OCI-LY7 (cell line): ENCODE results near the gene MRPS12. TPM values are rescaled to one million over a fixed set of nuclear protein-coding genes. Genes with fewer than 3 reads are reported as not detected.

Experiments used
- BruUV-seq: library from RNA; stranded (reverse); fragments of 400-500 nt; replicated peaks from 2 replicates; lab custom pipeline; 2021; lab: Mats Ljungman, UMichigan
- CTCF ChIA-PET: fragments of 300-600 bp; sonication (Branson Sonifier 250); formaldehyde crosslinking; loops from one replicate; lab custom pipeline; 2022; ENCODE audit warnings: antibody characterized with exemption; ENCODE audit not compliant: unreplicated experiment; lab: Charles Lee
- POLR2A ChIA-PET: fragments of 300-600 bp; sonication (Branson Sonifier 250); formaldehyde crosslinking; loops from one replicate; lab custom pipeline; 2022; ENCODE audit warnings: antibody characterized with exemption; lab: Charles Lee
- DNase-seq: peaks from one replicate; pipeline ENCODE4 v3.0.0-alpha.2; 2015; ENCODE audit warnings: low spot score
- H2AFZ ChIP-seq: fragments of 200-600 bp; sonication (generic), shearing (Covaris generic); 2 replicates; pipeline ENCODE4 v1.6.1; 2014; ENCODE audit warnings: mild to moderate bottlenecking, antibody characterized with exemption, low read length, moderate library complexity
- H3K27ac ChIP-seq: fragments of 200-600 bp; sonication (generic); 2 replicates; pipeline ENCODE4 v1.5.1; 2014; ENCODE audit warnings: mixed run types, low read depth, mild to moderate bottlenecking, moderate library complexity, low read length, inconsistent platforms; ENCODE audit not compliant: poor library complexity, severe bottlenecking
- H3K36me3 ChIP-seq: fragments of 200-600 bp; sonication (generic); 2 replicates; pipeline ENCODE4 v1.6.1; 2014; ENCODE audit warnings: mild to moderate bottlenecking, antibody characterized with exemption, low read length, moderate library complexity, mixed read lengths; ENCODE audit not compliant: insufficient read depth
- H3K4me1 ChIP-seq: fragments of 200-600 bp; sonication (generic); 2 replicates; pipeline ENCODE4 v1.5.1; 2014; ENCODE audit warnings: mild to moderate bottlenecking, low read length; ENCODE audit not compliant: insufficient read depth, poor library complexity, severe bottlenecking
- H3K4me2 ChIP-seq: fragments of 200-600 bp; sonication (generic); 2 replicates; pipeline ENCODE4 v1.6.1; 2014; ENCODE audit warnings: mild to moderate bottlenecking, low read length
- H3K4me3 ChIP-seq: fragments of 200-600 bp; sonication (generic); 2 replicates; pipeline ENCODE4 v1.5.1; 2014; ENCODE audit warnings: mild to moderate bottlenecking, low read depth, low read length; ENCODE audit not compliant: poor library complexity, severe bottlenecking
- H3K79me2 ChIP-seq: fragments of 200-600 bp; sonication (generic); 2 replicates; pipeline ENCODE4 v1.6.1; 2016; ENCODE audit warnings: low read depth, mild to moderate bottlenecking, low read length, moderate library complexity, mixed read lengths; ENCODE audit not compliant: insufficient read depth
- H3K9me2 ChIP-seq: fragments of 200-600 bp; sonication (generic); 2 replicates; pipeline ENCODE4 v1.6.1; 2016; ENCODE audit warnings: mild to moderate bottlenecking, low read length, mixed read lengths; ENCODE audit not compliant: insufficient read depth
- H3K9me3 ChIP-seq: fragments of 200-600 bp; sonication (generic); 2 replicates; pipeline ENCODE4 v1.6.1; 2014; ENCODE audit warnings: mild to moderate bottlenecking, mixed run types, low read length, mixed read lengths
- H4K20me1 ChIP-seq: fragments of 200-600 bp; sonication (generic); 2 replicates; pipeline ENCODE4 v1.6.1; 2014; ENCODE audit warnings: mild to moderate bottlenecking, antibody characterized with exemption, low read length, moderate library complexity, mixed read lengths; ENCODE audit not compliant: insufficient read depth
- EZH2phosphoT487 ChIP-seq: fragments of 200-600 bp; sonication (generic); IDR thresholded peaks from 2 replicates; pipeline ENCODE4 v1.6.1; 2018; ENCODE audit warnings: low read depth, borderline replicate concordance, mild to moderate bottlenecking, mixed run types, antibody characterized with exemption, low read length, moderate library complexity, mixed read lengths
- intact Hi-C: fragments of 100-400 bp; cut with micrococcal nuclease; formaldehyde crosslinking; loops from one replicate; pipeline ENCODE4 v1.10.0; 2022; ENCODE audit not compliant: unreplicated experiment
- total RNA-seq, 2 experiments: library from RNA; depleted of rRNA in 1 of 2; stranded (reverse); fragments of >200 nt in 1 of 2; shearing (Covaris generic) in 1 of 2; gene quantifications; 2 replicates each; pipeline ENCODE4 v1.2.3, GENCODE V29; 2014 to 2022
- TF ChIP-seq, protein P1 (sequence below): fragments of 200-600 bp; sonication (generic); conservative IDR thresholded peaks from 2 replicates; pipeline ENCODE4 v1.5.1; 2014; ENCODE audit warnings: mild to moderate bottlenecking, antibody characterized with exemption, low read length, moderate library complexity, mixed read lengths

The MRPS12 gene
- total RNA-seq, 2 experiments from 2014 or later: 63.5 to 74.6 TPM

DNA sequence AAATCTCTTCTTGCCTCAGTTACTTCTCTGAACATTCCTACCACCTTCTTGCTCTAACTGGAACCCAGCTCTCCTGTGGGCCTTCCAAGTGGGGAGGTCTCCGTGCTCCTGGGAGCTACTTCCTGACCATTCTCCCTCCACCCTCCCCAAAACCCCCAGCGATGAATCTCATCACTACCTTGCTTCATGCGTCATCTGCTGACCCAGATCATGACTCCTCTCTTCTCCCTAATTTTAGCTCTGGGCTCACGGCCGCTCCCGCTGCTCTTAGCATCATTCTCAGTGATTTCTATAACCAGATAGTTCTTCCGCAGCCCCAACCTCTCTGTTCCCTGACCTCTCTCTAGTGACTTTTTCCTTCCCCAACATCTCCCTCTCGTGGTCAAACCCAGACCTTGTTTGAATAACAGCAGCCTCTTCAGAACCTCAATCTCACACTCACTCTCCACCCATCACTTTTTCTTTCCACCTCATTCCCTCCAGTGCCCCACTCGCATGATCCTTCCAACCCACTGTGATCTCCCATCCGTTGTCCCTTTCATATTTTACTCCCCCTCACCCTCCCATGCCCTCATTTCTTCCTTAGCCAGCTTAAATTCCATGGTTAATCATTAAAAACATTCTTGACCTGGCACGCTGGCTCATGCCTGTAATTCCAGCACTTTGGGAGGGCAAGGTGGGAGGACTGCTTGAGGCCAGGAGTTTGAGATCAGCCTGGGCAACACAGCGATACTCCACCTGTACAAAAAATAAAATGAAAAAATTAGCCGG lies 21.8 kb downstream of the MRPS12 start:
- no peaks in the 10 kb centered on the region for H3K9me3 ChIP-seq
- no peaks in the 10 kb centered on the region for H3K79me2 ChIP-seq
- no peaks in the 10 kb centered on the region for H3K9me2 ChIP-seq
- H3K4me2 ChIP-seq: peak overlapping the region; percentile 26; the same call in 1 of the 2 replicates
- no peak overlapping the region; the same call in 1 of the 2 replicates for H2AFZ ChIP-seq
- ChIA-PET POLR2A (no interaction called here), CTCF (no interaction called here)
- DNase-seq: peak; percentile 63
- no peak for TF ChIP-seq EZH2phosphoT487
- TF ChIP-seq, protein P1, sequence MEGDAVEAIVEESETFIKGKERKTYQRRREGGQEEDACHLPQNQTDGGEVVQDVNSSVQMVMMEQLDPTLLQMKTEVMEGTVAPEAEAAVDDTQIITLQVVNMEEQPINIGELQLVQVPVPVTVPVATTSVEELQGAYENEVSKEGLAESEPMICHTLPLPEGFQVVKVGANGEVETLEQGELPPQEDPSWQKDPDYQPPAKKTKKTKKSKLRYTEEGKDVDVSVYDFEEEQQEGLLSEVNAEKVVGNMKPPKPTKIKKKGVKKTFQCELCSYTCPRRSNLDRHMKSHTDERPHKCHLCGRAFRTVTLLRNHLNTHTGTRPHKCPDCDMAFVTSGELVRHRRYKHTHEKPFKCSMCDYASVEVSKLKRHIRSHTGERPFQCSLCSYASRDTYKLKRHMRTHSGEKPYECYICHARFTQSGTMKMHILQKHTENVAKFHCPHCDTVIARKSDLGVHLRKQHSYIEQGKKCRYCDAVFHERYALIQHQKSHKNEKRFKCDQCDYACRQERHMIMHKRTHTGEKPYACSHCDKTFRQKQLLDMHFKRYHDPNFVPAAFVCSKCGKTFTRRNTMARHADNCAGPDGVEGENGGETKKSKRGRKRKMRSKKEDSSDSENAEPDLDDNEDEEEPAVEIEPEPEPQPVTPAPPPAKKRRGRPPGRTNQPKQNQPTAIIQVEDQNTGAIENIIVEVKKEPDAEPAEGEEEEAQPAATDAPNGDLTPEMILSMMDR: peak; percentile 76
- H3K4me3 ChIP-seq: no peak overlapping the region
- BruUV-seq: no TSS peak
- no peaks in the 10 kb centered on the region for H3K4me1 ChIP-seq
- H3K27ac ChIP-seq: no peak overlapping the region
- H4K20me1 ChIP-seq: no peaks in the 10 kb centered on the region
- H3K36me3 ChIP-seq: no peaks in the 10 kb centered on the region
- intact Hi-C loops: no loop called here

DNA sequence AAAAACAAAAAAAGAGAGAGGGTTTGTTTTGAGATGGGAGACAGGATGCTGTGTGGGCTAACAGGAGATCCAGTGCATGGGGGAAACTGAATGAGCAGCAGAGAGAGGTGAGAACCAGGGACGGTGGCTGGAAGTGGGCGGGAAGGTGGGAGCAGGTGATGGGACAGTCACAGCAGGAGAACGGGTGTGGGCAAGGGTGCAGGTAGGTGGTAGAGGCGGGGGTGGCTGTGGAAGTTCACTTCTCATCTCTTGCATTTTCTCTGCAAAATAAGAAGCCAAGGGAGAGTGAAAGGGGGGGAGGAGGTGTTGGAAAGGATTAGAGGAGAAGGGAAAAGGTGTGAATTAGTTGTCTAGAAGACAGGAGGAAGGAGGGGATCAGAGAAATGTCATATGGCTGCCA lies 22.9 kb downstream of the MRPS12 start:
- Histone ChIP-seq H3K4me3 (no peak overlapping the region), H3K79me2 (no peaks in the 10 kb centered on the region), H3K4me2 (no peak overlapping the region), H2AFZ (no peak overlapping the region), H3K27ac (no peak overlapping the region), H3K36me3 (no peaks in the 10 kb centered on the region), H3K9me2 (no peaks in the 10 kb centered on the region), H4K20me1 (no peaks in the 10 kb centered on the region), H3K9me3 (no peaks in the 10 kb centered on the region), H3K4me1 (no peaks in the 10 kb centered on the region)
- DNase-seq: no peak
- CTCF ChIA-PET: no interaction called here
- no TSS peak for BruUV-seq
- TF ChIP-seq, protein P1: no peak
- TF ChIP-seq EZH2phosphoT487: no peak
- POLR2A ChIA-PET: no interaction called here
- intact Hi-C loops: no loop called here

DNA sequence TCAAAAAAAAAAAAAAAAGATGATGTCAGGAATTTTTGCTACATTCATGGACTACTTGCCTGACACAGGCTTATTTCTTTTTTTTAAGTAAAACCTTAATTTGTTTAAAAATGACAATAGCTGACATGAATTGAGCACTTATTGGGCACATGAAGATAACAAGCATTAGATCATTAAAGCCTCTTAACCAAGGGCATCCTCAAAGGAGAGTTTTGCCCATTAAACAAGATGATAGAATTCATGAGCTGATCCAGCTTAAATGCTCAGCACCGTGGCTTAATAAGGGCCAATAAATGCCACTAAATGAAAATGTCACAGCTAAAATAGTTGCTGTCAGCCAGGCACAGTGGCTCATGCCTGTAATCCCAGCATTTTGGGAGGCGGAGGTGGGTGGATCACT lies 25.5 kb downstream of the MRPS12 start:
- POLR2A ChIA-PET: no interaction called here
- no TSS peak for BruUV-seq

More for the DNA sequence above, 25.5 kb downstream of the MRPS12 start:
- Histone ChIP-seq H3K79me2 (no peaks in the 10 kb centered on the region), H2AFZ (no peak overlapping the region), H3K36me3 (no peaks in the 10 kb centered on the region), H3K27ac (no peak overlapping the region), H3K4me2 (no peak overlapping the region), H3K4me1 (no peaks in the 10 kb centered on the region), H3K9me2 (no peaks in the 10 kb centered on the region), H4K20me1 (no peaks in the 10 kb centered on the region), H3K9me3 (no peaks in the 10 kb centered on the region), H3K4me3 (no peak overlapping the region)
- intact Hi-C loops: no loop called here
- CTCF ChIA-PET: no interaction called here
- no peak for DNase-seq
- TF ChIP-seq EZH2phosphoT487: no peak
- TF ChIP-seq, protein P1: no peak
